Activated CD4-positive, alpha-beta T cell treated with anti-CD3 and anti-CD28 coated beads for 48 hours (primary cell): ENCODE results near the gene NCR2.

Source experiments
- DNase-seq: peaks from one replicate; pipeline ENCODE4 v3.0.0-alpha.2; 2020

NCR2 gene

GRCh38 chr6:41331401-41332150, 3.8 kb upstream of the NCR2 start:
- no peak for DNase-seq

- DNase-seq = no peak
These were observed 3.2 kb upstream of the NCR2 start for GRCh38 chr6:41332241-41332640.

- no peak for DNase-seq
These were observed 2.3 kb upstream of the NCR2 start for GRCh38 chr6:41332842-41333736.

- no peak for DNase-seq
These were observed 847 bp upstream of the NCR2 start for GRCh38 chr6:41334482-41335040.

GRCh38 chr6:41335943-41336342, 535 bp downstream of the NCR2 start:
- no peak for DNase-seq

GRCh38 chr6:41336824-41337223, 1.4 kb downstream of the NCR2 start:
- no peak for DNase-seq

- DNase-seq = no peak
These were observed 2.3 kb downstream of the NCR2 start for GRCh38 chr6:41337709-41338108.

GRCh38 chr6:41338659-41339058, 3.3 kb downstream of the NCR2 start:
- DNase-seq = no peak

- no peak for DNase-seq
These were observed 6.2 kb downstream of the NCR2 start for GRCh38 chr6:41341580-41341979.

- no peak for DNase-seq
These were observed 6.8 kb downstream of the NCR2 start for GRCh38 chr6:41342241-41342640.

- no peak for DNase-seq
These were observed 8.3 kb downstream of the NCR2 start for GRCh38 chr6:41343641-41344187.

- DNase-seq = no peak
These were observed 9.5 kb downstream of the NCR2 start for GRCh38 chr6:41344876-41345275.

GRCh38 chr6:41345901-41346300, 10.5 kb downstream of the NCR2 start:
- no peak for DNase-seq

GRCh38 chr6:41346441-41346840, 11.0 kb downstream of the NCR2 start:
- DNase-seq = no peak

GRCh38 chr6:41347378-41348050, 12.1 kb downstream of the NCR2 start:
- no peak for DNase-seq

GRCh38 chr6:41348934-41349333, 13.5 kb downstream of the NCR2 start:
- no peak for DNase-seq

GRCh38 chr6:41352396-41352795, 17.0 kb downstream of the NCR2 start:
- DNase-seq = no peak

GRCh38 chr6:41352907-41353306, 17.5 kb downstream of the NCR2 start:
- no peak for DNase-seq

GRCh38 chr6:41353333-41353732, 17.9 kb downstream of the NCR2 start:
- no peak for DNase-seq

GRCh38 chr6:41355952-41356351, 20.5 kb downstream of the NCR2 start:
- DNase-seq = no peak

- DNase-seq = no peak
These were observed 21.4 kb downstream of the NCR2 start for GRCh38 chr6:41356825-41357224.

GRCh38 chr6:41358503-41358902, 23.1 kb downstream of the NCR2 start:
- DNase-seq = no peak
